ENCODE measurements around the gene C2orf72.
"Not testable (repeated sequence)": the region's sequence is repeated elsewhere in the genome, so short reads cannot be mapped to it uniquely, and the experiment has no call there.

C2orf72 gene

GRCh38 chr2:231015926-231016325 is 21.4 kb upstream of the C2orf72 start:
- DNase-seq = no peak

GRCh38 chr2:231016566-231017230 is 20.6 kb upstream of the C2orf72 start:
- DNase-seq = no peak

- DNase-seq = no peak
Observed at GRCh38 chr2:231017231-231017598, 20.1 kb upstream of the C2orf72 start.

- no peak for DNase-seq
Observed at GRCh38 chr2:231018184-231018583, 19.1 kb upstream of the C2orf72 start.

- DNase-seq = not testable (repeated sequence)
Observed at GRCh38 chr2:231025059-231025458, 12.3 kb upstream of the C2orf72 start.

GRCh38 chr2:231028889-231029288 is 8.4 kb upstream of the C2orf72 start:
- no peak for DNase-seq

- DNase-seq = no peak
Observed at GRCh38 chr2:231029563-231029962, 7.8 kb upstream of the C2orf72 start.

GRCh38 chr2:231030725-231031124 is 6.6 kb upstream of the C2orf72 start:
- DNase-seq = no peak

- DNase-seq = no peak
Observed at GRCh38 chr2:231032575-231033140, 4.7 kb upstream of the C2orf72 start.

- no peak for DNase-seq
Observed at GRCh38 chr2:231033147-231034132, 3.9 kb upstream of the C2orf72 start.

GRCh38 chr2:231034291-231034882 is 2.9 kb upstream of the C2orf72 start:
- no peak for DNase-seq

- DNase-seq = no peak
Observed at GRCh38 chr2:231036131-231036530, 1.2 kb upstream of the C2orf72 start.

- DNase-seq = no peak
Observed at GRCh38 chr2:231036578-231037106, 681 bp upstream of the C2orf72 start.

GRCh38 chr2:231037731-231038482 is 584 bp downstream of the C2orf72 start:
- no peak for DNase-seq

- DNase-seq = no peak
Observed at GRCh38 chr2:231038483-231039293, 1.4 kb downstream of the C2orf72 start.

GRCh38 chr2:231039294-231039664 is 2.0 kb downstream of the C2orf72 start:
- no peak for DNase-seq

- no peak for DNase-seq
Observed at GRCh38 chr2:231039821-231040364, 2.6 kb downstream of the C2orf72 start.

GRCh38 chr2:231041061-231041689 is 3.9 kb downstream of the C2orf72 start:
- no peak for DNase-seq

- no peak for DNase-seq
Observed at GRCh38 chr2:231043796-231044195, 6.5 kb downstream of the C2orf72 start.

GRCh38 chr2:231046916-231047273 is 9.6 kb downstream of the C2orf72 start:
- DNase-seq = no peak
